B cell (primary cell): ENCODE results near the gene TMF1.

Experiments used
- EZH2 ChIP-seq: IDR thresholded peaks from 2 replicates; pipeline ENCODE4 v1.6.1; 2012; ENCODE audit warnings: borderline replicate concordance, low read depth, mild to moderate bottlenecking, moderate library complexity, low read length; ENCODE audit not compliant: insufficient read depth, poor library complexity, severe bottlenecking
- TF ChIP-seq, protein P1 (sequence below): fragments of 200-600 bp; IDR thresholded peaks from one replicate; pipeline ENCODE4 v1.8.0; 2022; ENCODE audit warnings: antibody characterized with exemption, mild to moderate bottlenecking

DNA sequence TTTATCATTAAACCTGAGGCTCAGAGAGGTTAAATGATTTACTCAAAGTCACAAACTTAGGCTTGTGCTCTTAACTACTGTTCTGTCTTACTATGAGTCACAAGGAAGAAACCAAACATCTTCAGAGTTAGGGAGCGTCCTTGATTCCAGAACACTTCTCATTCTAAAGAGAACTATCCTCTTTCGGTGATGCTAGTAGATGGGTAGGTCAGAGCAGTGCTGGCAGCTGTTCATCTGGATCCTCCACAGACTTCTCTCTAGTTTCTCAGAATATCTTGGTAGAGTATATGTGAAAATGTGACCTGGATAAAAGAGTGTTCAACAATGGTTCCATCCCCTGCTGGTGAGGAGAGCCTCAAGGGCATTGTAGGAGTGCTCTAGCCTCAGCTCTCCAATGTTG lies 35.9 kb upstream of the TMF1 start:
- TF ChIP-seq, protein P1, sequence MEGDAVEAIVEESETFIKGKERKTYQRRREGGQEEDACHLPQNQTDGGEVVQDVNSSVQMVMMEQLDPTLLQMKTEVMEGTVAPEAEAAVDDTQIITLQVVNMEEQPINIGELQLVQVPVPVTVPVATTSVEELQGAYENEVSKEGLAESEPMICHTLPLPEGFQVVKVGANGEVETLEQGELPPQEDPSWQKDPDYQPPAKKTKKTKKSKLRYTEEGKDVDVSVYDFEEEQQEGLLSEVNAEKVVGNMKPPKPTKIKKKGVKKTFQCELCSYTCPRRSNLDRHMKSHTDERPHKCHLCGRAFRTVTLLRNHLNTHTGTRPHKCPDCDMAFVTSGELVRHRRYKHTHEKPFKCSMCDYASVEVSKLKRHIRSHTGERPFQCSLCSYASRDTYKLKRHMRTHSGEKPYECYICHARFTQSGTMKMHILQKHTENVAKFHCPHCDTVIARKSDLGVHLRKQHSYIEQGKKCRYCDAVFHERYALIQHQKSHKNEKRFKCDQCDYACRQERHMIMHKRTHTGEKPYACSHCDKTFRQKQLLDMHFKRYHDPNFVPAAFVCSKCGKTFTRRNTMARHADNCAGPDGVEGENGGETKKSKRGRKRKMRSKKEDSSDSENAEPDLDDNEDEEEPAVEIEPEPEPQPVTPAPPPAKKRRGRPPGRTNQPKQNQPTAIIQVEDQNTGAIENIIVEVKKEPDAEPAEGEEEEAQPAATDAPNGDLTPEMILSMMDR = no peak
- TF ChIP-seq EZH2 = no peak
